HCT116 (cell line): ENCODE results near the gene PRTG.

Experiments used
- EZH2 ChIP-seq: fragments of 200-600 bp; sonication (generic); IDR thresholded peaks from 2 replicates; pipeline ENCODE4 v1.6.1; 2017; ENCODE audit warnings: antibody characterized with exemption, mixed run types
- SRF ChIP-seq: IDR thresholded peaks from 2 replicates; pipeline ENCODE4 v1.6.1; 2012; ENCODE audit warnings: low read depth
- TF ChIP-seq, protein P1 (sequence below), 3 experiments: fragments of 200-600 bp in 1 of 3; sonication (generic) in 1 of 3; IDR thresholded peaks in 2 of 3; conservative IDR thresholded peaks in 1 of 3; 2 replicates each; pipeline ENCODE4 v1.5.1; 2012 to 2017; ENCODE audit warnings: low read depth in 2 of 3, low read length in 2 of 3, antibody characterized with exemption in 1 of 3, borderline replicate concordance in 1 of 3, control low read depth in 1 of 3, mild to moderate bottlenecking in 1 of 3, mixed read lengths in 1 of 3, mixed run types in 1 of 3, moderate library complexity in 1 of 3; ENCODE audit not compliant: insufficient read depth in 1 of 3

- no peak for TF ChIP-seq EZH2
- TF ChIP-seq, protein P1, sequence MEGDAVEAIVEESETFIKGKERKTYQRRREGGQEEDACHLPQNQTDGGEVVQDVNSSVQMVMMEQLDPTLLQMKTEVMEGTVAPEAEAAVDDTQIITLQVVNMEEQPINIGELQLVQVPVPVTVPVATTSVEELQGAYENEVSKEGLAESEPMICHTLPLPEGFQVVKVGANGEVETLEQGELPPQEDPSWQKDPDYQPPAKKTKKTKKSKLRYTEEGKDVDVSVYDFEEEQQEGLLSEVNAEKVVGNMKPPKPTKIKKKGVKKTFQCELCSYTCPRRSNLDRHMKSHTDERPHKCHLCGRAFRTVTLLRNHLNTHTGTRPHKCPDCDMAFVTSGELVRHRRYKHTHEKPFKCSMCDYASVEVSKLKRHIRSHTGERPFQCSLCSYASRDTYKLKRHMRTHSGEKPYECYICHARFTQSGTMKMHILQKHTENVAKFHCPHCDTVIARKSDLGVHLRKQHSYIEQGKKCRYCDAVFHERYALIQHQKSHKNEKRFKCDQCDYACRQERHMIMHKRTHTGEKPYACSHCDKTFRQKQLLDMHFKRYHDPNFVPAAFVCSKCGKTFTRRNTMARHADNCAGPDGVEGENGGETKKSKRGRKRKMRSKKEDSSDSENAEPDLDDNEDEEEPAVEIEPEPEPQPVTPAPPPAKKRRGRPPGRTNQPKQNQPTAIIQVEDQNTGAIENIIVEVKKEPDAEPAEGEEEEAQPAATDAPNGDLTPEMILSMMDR (IDR thresholded peaks at IDR 0.05 in 2 of 3, conservative IDR thresholded peaks at IDR 0.05 in 1 of 3; ENCODE audit: borderline replicate concordance in 1 of 3, insufficient read depth in 1 of 3, low read depth in 2 of 3, low read length in 2 of 3) = no peak
- no peak for TF ChIP-seq SRF
Measured at GRCh38 chr15:55574096-55574495, 168.9 kb downstream of the PRTG start.
